ENCODE data around the gene CCL27.
"Not testable (repeated sequence)": the region's sequence is repeated elsewhere in the genome, so short reads cannot be mapped to it uniquely, and the experiment has no call there.

Gene CCL27

DNA sequence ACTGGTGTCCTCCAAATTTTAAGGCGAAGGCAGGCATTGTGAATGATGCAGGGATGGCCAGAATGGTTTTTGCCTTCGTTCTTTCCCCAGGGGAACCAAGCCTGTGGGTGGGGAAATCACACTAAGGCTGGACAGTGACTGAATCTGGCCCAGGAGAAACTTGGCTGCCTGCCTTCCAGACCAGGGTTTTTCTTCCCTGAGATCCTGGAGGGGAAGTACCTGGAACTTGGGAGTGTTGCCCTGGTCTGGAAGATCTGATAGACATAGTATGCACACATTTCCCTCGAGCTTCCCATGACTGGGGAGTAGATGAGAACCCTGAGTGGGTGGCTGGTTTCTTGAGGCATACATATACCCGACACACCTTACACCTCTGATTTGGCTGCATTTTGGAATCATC is 11.1 kb downstream of the CCL27 start:
- DNase-seq (ENCODE audit: low read depth in 1 of 2, low spot score in 1 of 2): no peak

GRCh38 chr9:34650816-34651215 is 11.6 kb downstream of the CCL27 start:
- no peak for DNase-seq (ENCODE audit: low read depth in 1 of 2, low spot score in 1 of 2)

DNA sequence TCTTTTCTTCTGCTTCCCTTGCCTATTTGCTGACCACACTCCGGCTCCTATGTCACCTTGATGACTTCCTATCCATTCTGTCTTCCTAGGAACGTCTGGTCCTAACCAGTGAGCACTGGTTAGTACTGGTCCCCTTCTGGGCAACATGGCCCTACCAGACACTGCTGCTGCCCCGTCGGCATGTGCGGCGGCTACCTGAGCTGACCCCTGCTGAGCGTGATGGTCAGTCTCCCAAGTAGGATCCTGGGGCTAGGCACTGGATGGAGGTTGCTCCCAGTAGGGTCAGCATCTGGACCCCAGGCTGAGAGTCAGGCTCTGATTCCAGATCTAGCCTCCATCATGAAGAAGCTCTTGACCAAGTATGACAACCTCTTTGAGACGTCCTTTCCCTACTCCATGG is 13.8 kb downstream of the CCL27 start:
- DNase-seq (ENCODE audit: low read depth in 1 of 2, low spot score in 1 of 2): no peak

GRCh38 chr9:34647651-34648050 is 14.8 kb downstream of the CCL27 start:
- no peak for DNase-seq (ENCODE audit: low read depth in 1 of 2, low spot score in 1 of 2)

GRCh38 chr9:34647084-34647403 is 15.4 kb downstream of the CCL27 start:
- DNase-seq (ENCODE audit: low read depth in 1 of 2, low spot score in 1 of 2): no peak

DNA sequence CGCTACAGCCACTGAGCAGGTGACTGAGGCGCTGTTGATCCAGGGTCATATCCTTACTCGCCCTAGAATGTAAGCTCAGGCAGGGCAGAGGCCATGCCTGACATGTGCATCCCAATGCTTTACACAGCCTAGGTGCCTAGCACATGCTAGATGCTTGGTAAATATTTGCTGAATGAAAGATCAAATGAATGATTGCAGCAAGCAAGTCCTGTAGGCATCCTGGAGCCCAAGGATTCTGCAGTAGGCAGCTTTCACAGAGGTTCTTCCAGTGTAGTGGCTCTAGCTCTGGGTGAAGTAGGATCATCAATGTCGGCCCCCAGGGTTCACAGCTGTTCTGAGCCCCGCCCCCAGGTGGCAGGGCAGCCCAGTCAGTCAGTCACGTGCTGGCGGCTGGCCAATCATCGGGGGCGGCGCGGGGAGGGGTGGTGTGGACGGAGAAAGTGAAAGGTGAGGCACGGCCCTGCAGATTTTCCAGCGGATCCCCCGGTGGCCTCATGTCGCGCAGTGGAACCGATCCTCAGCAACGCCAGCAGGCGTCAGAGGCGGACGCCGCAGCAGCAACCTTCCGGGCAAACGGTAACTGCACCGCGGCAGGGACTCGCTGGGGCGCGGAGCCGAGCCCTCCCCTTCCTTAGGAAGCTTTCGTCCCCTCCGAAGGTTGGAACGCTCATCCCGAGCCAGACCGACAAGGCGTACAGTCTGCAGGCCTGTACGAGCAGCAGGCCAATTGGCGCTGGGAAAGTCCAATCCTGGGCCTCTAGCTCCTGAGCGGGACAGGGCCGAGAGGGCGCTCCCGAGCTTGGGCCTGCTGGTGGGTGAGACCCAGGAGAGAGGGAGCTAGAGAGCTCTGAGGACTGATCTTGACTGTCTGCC is 16.0 kb downstream of the CCL27 start, which contains the start of gene GALT:
Gene GALT, plus strand, starts transcription at position 465 of the 873 bp plus-strand sequence. Its CDS starts 30 bp downstream, at position 495.
- DNase-seq (ENCODE audit: low read depth in 1 of 2, low spot score in 1 of 2): peak; percentile 93 to 98

DNA sequence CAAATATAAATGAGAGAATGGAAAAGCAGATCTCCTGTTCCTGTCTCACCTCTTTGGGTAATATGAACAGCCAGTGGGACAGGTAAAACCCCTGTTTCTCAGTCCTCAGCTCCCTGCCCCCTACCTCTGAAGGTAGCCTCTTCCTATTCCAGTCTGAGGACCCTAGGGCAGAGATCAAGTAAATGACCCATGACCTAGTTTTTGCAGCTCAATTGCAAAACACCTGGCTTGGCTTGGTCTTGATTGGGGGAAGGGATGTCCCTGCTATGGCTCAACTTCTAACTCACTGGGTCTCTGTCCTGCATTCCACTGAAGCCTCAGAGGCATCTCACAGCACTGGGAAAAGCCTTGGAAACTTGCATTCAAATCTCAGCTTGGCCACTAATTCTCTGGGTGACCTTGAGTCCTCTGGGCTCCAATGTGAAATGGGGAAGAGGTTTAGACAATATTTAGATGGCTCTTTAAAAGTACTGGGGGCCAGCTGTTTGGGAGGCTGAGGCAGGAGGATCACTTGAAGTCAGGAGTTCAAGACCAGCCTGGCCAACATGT is 17.6 kb downstream of the CCL27 start:
- no peak for DNase-seq (ENCODE audit: low read depth in 1 of 2, low spot score in 1 of 2)

DNA sequence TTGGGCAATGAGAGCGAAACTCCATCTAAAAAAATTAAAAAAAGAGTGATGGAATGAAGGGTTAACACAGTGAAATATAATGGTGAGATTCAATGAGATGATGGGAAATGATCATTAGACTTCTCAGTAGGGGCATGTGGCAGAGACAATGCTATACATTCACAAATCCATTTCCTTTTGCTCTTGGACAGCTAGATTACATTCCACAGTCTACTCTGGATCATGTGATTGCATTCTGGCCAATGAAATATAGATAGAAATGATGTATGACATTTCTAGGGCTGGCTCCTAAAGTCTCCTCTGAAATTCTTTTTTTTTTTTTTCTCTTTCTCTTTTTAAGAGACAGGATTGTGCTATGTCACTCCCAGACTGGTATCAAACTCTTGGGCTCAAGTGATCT is 19.8 kb downstream of the CCL27 start:
- DNase-seq (ENCODE audit: low read depth in 1 of 2, low spot score in 1 of 2): no peak

- DNase-seq (ENCODE audit: low read depth in 1 of 2, low spot score in 1 of 2): not testable (repeated sequence)
These were observed 23.1 kb downstream of the CCL27 start for GRCh38 chr9:34639322-34639721.

DNA sequence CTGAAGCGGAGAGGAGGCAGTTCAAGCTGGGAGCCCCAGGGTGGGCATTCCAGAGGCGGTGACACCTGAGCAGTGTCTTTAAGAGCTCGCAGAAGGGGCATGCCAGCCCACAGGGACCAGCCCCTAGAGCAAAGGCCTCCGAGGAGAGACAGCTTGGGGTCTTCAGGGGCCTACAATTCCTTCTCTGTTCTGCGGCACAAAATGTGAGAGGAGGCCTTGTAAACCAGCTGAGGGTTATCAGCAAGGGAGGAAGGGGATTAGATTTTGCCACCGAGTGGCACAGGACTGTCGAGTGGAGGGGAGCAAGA is 24.4 kb downstream of the CCL27 start:
- no peak for DNase-seq (ENCODE audit: low read depth in 1 of 2, low spot score in 1 of 2)

DNA sequence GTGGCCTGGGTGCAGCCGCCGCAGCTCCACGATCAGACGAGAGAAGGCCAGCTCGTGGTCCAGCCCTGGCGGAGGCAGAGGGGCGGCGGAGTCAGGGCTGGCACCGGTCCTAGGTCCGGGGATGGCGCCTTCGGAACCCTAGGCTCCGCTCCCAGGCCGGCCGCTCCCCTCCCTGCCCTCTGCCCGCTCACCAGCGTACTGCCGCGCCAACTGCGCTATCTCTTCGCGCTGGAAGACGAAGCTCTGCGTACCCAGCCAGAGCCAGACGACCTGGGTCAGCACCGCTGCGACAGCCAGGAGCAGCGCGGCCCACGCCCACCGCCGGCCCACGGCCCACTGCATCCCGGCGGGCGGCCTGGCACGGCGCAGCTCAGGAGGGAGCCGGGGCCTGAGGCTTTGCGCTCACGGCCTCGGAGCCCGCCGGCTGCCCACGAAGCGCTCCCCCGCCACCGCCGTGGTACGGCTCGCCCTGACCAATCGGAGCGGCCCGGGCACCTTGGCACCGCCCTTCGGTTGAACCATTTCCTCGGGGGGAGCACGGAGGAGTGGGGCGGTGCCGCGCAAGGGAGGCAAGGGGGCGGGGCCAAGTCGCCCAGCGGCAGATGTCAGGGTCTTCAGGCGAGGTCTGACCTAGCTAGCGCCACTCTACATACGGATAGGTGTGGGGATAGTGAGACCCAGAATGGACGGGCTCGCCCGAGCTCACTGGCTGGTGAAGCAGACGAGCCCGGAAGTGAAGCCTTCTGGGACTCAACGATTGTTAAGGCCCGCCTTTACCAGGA is 24.9 kb downstream of the CCL27 start, which contains the start of gene SIGMAR1:
Gene SIGMAR1, minus strand, starts transcription at position 432 of the 782 bp plus-strand sequence. Its CDS starts 90 bp downstream, at position 342.
- peak; percentile 87 to 92 for DNase-seq (ENCODE audit: low read depth in 1 of 2, low spot score in 1 of 2)

GRCh38 chr9:34636791-34637355 is 25.6 kb downstream of the CCL27 start:
- no peak for DNase-seq (ENCODE audit: low read depth in 1 of 2, low spot score in 1 of 2)

DNA sequence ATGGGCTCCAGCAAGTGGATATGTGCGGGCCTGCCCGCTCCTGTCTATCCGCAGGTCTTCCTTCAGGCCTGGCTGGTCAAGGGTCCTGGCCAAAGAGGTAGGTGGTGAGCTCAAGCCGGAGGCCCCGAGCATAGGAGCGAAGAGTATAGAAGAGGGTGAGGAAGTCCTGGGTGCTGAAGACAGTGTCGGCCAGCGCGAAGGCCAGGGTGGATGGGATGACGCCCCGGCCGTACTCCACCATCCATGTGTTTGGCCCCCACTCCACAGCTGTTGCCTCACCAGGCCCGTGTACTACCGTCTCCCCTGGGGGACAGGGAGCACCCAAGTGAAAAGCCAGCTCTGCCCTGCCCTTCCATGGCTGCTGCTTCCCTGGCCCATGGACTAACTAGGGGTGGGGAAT is 26.9 kb downstream of the CCL27 start:
- no peak for DNase-seq (ENCODE audit: low read depth in 1 of 2, low spot score in 1 of 2)

DNA sequence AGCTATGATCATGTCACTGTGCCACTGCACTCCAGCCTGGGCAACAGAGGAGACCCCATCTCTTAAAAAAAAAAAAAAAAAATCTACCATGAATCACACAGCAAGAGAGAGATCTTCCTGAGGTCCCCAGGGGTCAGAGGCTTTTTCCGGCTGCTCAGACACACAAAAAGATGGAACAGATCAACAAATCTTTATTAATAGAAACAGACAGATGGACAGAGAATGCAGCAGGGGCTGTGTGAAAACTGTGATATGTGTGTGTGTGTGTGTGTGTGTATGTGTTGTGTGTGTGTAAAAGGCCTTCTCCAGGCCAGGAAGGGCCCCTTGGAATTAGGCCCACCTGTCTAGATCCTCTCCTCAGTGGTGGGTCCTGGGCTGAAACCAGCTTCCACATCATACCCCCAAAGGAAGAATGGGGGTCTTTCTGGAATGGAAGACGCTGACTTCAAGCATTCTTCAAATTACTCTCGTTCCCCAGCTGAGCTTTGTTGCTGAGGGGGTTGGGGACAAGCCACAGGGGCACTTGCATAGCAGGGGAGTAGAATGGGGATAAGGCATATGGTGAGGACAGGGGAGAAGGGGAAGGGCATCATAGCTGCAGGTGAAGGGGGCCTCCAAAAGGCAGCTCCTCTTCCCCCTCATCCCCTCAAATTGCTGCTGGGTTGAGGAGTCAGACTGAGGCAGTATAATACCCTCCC is 27.8 kb downstream of the CCL27 start:
- DNase-seq (ENCODE audit: low read depth in 1 of 2, low spot score in 1 of 2): no peak

GRCh38 chr9:34633851-34634550 is 28.5 kb downstream of the CCL27 start:
- DNase-seq (ENCODE audit: low read depth in 1 of 2, low spot score in 1 of 2): peak; percentile 49 to 59

- no peak for DNase-seq (ENCODE audit: low read depth in 1 of 2, low spot score in 1 of 2)
These were observed 29.3 kb downstream of the CCL27 start for GRCh38 chr9:34633166-34633565.

DNA sequence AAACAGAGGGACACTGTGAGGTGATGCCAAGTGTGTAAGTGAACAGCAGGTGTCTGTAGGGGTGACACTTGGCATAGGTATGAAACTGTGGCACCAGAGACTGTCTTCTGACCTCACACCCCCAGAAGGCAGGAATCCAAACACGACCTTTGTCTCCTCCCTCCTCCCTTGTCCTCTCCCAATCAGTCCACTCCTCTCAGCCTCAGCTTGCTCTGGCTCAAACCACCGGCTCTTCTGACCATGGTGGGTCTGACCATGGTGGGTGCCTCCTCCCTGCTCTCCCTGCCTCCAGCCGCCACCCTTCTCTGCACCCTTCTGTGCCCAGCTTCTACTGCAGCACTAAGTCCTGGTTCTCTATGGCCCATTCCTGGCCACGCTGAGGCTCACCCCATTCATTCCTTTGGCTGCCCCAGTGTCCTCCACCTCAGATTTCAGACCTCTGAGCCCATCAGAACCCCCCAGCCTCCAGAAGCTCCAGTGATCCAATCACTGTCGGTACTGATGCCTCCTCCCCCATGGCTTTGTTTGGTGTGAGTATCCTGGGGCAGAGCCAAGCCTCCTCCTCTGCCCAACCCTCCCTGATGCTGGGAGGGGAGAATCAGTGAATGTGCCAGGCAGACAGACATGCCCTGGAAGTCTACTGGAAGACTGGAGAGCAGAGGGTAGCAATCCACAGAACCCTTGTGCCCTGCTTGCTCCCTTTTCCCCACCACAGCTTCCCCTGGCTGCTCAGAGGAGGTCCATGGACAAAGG is 31.9 kb downstream of the CCL27 start:
- DNase-seq (ENCODE audit: low read depth in 1 of 2, low spot score in 1 of 2): no peak

- no peak for DNase-seq (ENCODE audit: low read depth in 1 of 2, low spot score in 1 of 2)
These were observed 33.0 kb downstream of the CCL27 start for GRCh38 chr9:34629491-34629808.

DNA sequence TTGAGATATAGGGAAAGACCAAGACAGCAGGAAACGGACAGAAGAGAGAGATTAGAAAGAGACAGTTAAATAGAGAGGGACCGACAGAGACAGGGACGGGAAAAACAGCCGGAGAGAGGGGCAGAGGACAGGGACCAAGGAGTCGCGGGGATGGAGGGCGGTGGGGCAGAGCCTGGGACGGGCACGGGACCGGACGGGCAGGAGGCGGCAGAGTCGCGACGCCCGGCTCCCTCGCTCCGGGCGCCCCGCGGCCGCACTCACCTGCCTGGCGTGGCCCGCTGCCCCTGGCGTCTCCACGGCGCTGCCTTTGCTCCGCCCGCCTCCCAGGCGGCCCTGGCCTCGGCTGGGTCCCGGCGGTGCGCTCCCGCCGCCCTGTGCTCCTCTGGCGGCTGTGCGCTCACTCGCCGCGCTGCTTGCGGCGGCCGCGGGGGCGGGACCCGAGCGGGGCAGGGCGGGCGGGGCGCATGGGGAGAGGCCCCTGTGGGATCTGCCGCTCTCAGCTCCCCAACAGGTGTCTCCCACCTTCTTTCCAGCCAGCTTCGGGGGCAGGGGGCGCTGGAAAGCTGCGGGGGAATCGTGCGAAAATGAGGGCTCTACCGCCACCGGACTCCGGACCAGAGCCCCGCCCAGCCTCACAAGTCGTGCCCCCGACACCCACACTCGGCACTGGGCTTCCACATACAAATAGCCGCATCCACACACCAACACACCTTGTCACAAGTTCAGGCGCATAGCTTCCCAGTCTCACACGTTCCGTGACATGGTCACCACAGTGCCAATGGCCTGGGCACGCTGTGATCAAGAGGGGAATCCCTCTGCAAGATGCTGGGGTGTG is 33.6 kb downstream of the CCL27 start, which contains the start of gene ARID3C:
Gene ARID3C, minus strand, starts transcription at position 411 of the 835 bp plus-strand sequence. CDS start 1,052 bp downstream, outside the sequence.
- peak in 1 of 2 donors; percentile 43 for DNase-seq (ENCODE audit: low read depth in 1 of 2, low spot score in 1 of 2)
